ENCODE measurements around the gene NTF3. TPM values are rescaled to one million over a fixed set of nuclear protein-coding genes. Genes with fewer than 3 reads are reported as not detected.

NTF3 gene
- total RNA-seq, 2 experiments from 2014 or later = not detected

DNA sequence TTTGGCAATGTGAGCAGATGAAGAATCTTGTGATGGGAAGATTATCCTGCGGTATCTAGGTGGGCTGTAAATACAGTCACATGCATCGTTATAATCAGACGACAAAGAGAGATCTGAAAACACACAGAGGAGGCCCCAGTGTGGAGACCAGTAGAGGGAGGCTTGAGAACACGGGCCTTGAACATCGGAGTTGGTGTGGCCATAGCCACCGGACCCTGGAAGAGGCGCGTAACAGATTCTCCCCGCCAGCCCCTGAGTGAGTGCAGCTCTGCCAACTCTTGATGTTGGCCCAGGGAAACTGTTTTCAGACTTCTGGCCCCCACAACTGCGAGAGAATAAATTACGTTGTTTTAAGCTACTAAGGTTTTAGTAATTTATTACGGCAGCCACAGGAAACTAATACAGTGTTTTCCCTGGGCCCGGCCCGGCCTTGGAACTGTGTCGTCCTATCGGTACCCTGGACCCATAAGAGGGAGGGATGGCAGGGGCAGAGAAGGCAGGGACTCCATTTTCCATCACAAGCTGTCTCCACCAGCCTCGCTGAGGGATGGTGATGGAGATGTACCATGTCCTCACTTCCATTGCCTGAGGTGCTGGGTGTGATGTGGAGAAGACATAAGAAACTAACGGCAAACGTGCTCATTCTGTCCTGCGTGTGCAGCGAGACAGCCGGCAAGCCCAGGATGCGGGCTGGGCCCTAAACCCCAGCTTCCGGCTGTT lies 91.6 kb downstream of the NTF3 start:
- Histone ChIP-seq H3K9me3 (ENCODE audit: control insufficient read depth in 1 of 2, insufficient read depth in 1 of 2, low read length in 2 of 2) (no peaks in the 10 kb centered on the region), H3K27me3 (ENCODE audit: control insufficient read depth in 1 of 2, insufficient read depth in 2 of 2, low read length in 2 of 2) (no peaks in the 10 kb centered on the region), H3K27ac (ENCODE audit: low read depth in 1 of 2, low read length in 2 of 2) (no peak overlapping the region), H3K36me3 (ENCODE audit: insufficient read depth, low read length) (no peaks in the 10 kb centered on the region), H3K4me3 (ENCODE audit: low read length) (no peak overlapping the region), H3K4me1 (ENCODE audit: insufficient read depth, low read length) (no peaks in the 10 kb centered on the region)
- no peaks in the 10 kb centered on the region for H3K27me3 Mint-ChIP-seq
- ATAC-seq (ENCODE audit: poor library complexity) = no peak
- H3K27ac Mint-ChIP-seq = no peak overlapping the region
- no peak for TF ChIP-seq CTCF (IDR thresholded peaks at IDR 0.05)
- H3K4me1 Mint-ChIP-seq (ENCODE audit: low read depth) = no peaks in the 10 kb centered on the region
- no peaks in the 10 kb centered on the region for H3K9me3 Mint-ChIP-seq
- intact Hi-C loops (cut with DNase I, micrococcal nuclease) = no loop called here
- no peaks in the 10 kb centered on the region for H3K36me3 Mint-ChIP-seq (ENCODE audit: low read depth)
- DNase-seq = no peak
- no peak overlapping the region for H3K4me3 Mint-ChIP-seq
- CTCF ChIA-PET = no interaction called here
- POLR2A ChIA-PET = no interaction called here

- H3K4me1 Mint-ChIP-seq (ENCODE audit: low read depth) = no peaks in the 10 kb centered on the region
- no peaks in the 10 kb centered on the region for H3K36me3 ChIP-seq (ENCODE audit: insufficient read depth, low read length)
- POLR2A ChIA-PET = no interaction called here
- no peaks in the 10 kb centered on the region for H3K27me3 Mint-ChIP-seq
- no peaks in the 10 kb centered on the region for H3K27me3 ChIP-seq (ENCODE audit: control insufficient read depth in 1 of 2, insufficient read depth in 2 of 2, low read length in 2 of 2)
- no peaks in the 10 kb centered on the region for H3K36me3 Mint-ChIP-seq (ENCODE audit: low read depth)
- ATAC-seq (ENCODE audit: poor library complexity) (no peak), DNase-seq (no peak)
- no peaks in the 10 kb centered on the region for H3K9me3 ChIP-seq (ENCODE audit: control insufficient read depth in 1 of 2, insufficient read depth in 1 of 2, low read length in 2 of 2)
- no peak overlapping the region for H3K4me3 ChIP-seq (ENCODE audit: low read length)
- TF ChIP-seq CTCF (IDR thresholded peaks at IDR 0.05) = no peak
- H3K4me3 Mint-ChIP-seq = no peak overlapping the region
- H3K9me3 Mint-ChIP-seq = no peaks in the 10 kb centered on the region
- no peak overlapping the region for H3K27ac Mint-ChIP-seq
- CTCF ChIA-PET = no interaction called here
- intact Hi-C loops (cut with DNase I, micrococcal nuclease) = no loop called here
- no peak overlapping the region for H3K27ac ChIP-seq (ENCODE audit: low read depth in 1 of 2, low read length in 2 of 2)
- H3K4me1 ChIP-seq (ENCODE audit: insufficient read depth, low read length) = no peaks in the 10 kb centered on the region
Measured at GRCh38 chr12:5524116-5524768, 92.3 kb downstream of the NTF3 start.

DNA sequence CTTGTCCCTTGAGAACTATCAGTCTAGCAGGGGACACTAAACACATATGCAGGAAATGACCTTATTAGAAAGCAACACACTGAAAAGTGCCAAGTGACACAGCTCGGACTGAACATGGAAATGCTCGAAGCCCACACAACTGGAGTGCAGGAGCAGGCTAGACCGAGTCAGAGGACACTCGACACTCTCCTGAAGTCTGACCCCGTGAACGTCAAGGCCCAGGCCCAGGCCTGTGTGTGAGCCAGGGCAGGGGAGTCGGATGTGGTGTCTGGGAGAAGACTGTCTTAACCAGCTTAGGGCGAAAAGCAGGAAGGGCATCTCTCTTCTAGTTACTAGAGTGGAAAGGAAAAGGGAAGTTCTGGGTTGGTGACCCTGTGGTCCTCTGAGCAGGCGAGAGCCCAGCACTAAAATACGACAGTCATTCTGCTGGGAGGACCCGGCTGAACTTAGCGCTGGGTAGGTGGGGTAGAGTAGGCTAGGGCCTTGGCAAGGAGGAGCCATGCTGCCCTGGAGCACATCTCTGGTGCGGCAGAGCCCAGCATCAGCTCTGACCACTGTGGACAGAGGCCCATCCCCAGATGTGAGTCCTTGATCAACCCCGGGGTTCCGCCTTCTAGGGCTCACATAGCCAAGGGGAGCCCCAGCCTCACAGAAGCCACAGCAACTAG lies 93.0 kb downstream of the NTF3 start:
- H3K4me1 ChIP-seq (ENCODE audit: insufficient read depth, low read length) = no peaks in the 10 kb centered on the region
- ATAC-seq (ENCODE audit: poor library complexity) (no peak), DNase-seq (no peak)
- H3K9me3 ChIP-seq (ENCODE audit: control insufficient read depth in 1 of 2, insufficient read depth in 1 of 2, low read length in 2 of 2) = no peaks in the 10 kb centered on the region
- no peak overlapping the region for H3K27ac ChIP-seq (ENCODE audit: low read depth in 1 of 2, low read length in 2 of 2)
- Mint-ChIP-seq H3K36me3 (ENCODE audit: low read depth) (no peaks in the 10 kb centered on the region), H3K9me3 (no peaks in the 10 kb centered on the region), H3K4me1 (ENCODE audit: low read depth) (no peaks in the 10 kb centered on the region), H3K27ac (no peak overlapping the region), H3K4me3 (no peak overlapping the region), H3K27me3 (no peaks in the 10 kb centered on the region)
- CTCF ChIA-PET = no interaction called here
- H3K4me3 ChIP-seq (ENCODE audit: low read length) = no peak overlapping the region
- H3K27me3 ChIP-seq (ENCODE audit: control insufficient read depth in 1 of 2, insufficient read depth in 2 of 2, low read length in 2 of 2) = no peaks in the 10 kb centered on the region
- TF ChIP-seq CTCF (IDR thresholded peaks at IDR 0.05) = no peak
- H3K36me3 ChIP-seq (ENCODE audit: insufficient read depth, low read length) = no peaks in the 10 kb centered on the region
- intact Hi-C loops (cut with DNase I, micrococcal nuclease) = no loop called here
- POLR2A ChIA-PET = no interaction called here
